Activated T-cell treated with anti-CD3 and anti-CD28 coated beads, Interleukin-2, amount 50 U/mL, for 24 hours (primary cell): Measurements from ENCODE around the gene PIP5K1C.
A peak's percentile ranks its signal among the peaks of the same experiment; 100 is the strongest.

Source experiments
- DNase-seq: peaks from one replicate; pipeline ENCODE4 v3.0.0-alpha.2; 2020
- H3K27ac Mint-ChIP-seq: 2 replicates; pipeline ENCODE4 v1.8.0; 2020; ENCODE audit warnings: mild to moderate bottlenecking, mixed read lengths
- H3K27me3 Mint-ChIP-seq: 2 replicates; pipeline ENCODE4 v1.8.0; 2020; ENCODE audit warnings: mixed read lengths
- H3K36me3 Mint-ChIP-seq: 2 replicates; pipeline ENCODE4 v1.8.0; 2020; ENCODE audit warnings: low read depth, mixed read lengths
- H3K4me1 Mint-ChIP-seq: 2 replicates; pipeline ENCODE4 v1.8.0; 2020; ENCODE audit warnings: low read depth, mixed read lengths
- H3K4me3 Mint-ChIP-seq: 2 replicates; pipeline ENCODE4 v1.8.0; 2020; ENCODE audit warnings: mild to moderate bottlenecking, moderate library complexity, mixed read lengths
- H3K9me3 Mint-ChIP-seq: 2 replicates; pipeline ENCODE4 v1.8.0; 2020; ENCODE audit warnings: mixed read lengths

PIP5K1C gene

DNA sequence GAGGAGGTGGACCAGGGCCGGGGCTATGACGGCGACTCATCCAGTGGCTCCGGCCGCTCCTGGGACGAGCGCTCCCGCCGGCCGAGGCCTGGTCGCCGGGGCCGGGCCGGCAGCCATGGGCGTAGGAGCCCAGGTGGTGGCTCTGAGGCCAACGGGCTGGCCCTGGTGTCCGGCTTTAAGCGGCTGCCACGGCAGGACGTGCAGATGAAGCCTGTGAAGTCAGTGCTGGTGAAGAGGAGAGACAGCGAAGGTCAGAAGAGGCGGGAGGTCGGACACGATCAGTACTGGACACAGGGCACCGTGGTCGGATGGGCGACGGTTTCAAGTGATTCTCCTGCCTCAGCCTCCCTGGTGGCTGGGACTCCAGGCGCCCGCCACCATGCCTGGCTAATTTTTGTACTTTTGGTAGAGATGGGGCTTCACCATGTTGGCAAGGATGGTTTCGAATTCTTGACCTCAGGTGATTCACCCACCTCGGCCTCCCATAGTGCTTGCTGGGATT lies 30.2 kb upstream of the PIP5K1C start:
- Mint-ChIP-seq H3K4me3 (no peak overlapping the region), H3K9me3 (no peaks in the 10 kb centered on the region), H3K4me1 (no peaks in the 10 kb centered on the region), H3K27ac (no peak overlapping the region), H3K27me3 (no peaks in the 10 kb centered on the region), H3K36me3 (no peaks in the 10 kb centered on the region)
- DNase-seq: no peak

DNA sequence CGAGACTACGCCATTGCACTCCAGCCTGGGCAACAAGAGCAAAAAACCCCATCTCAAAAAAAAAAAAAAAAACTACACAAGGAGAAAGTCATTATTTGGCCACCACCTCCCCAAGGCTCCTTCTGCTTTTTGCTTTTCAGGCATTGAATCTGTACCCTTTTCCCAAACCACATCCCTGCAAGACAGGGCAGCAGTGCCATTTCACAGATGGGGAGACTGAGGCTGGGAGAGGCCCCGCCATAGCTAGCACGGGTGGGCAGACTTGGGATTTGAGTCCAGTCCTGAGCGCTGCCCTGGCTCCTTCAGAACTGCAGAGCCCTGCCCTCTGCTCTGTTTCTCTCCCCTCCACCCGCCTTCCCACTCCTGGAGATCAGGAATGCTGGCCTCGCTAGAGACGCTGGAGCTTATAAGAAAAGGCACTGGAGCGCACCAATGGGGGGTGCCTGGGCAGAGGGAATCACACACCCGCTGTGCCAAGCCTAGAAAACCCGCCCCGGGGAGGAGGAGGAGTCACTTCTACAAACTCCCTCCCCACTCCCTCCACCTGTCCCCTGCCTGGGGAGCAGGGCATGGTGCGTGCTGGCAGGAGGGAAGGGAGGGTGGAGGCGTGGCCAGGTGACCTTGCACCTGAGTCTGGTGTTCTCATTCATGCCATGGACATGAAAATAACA lies 25.5 kb upstream of the PIP5K1C start:
- no peaks in the 10 kb centered on the region for H3K9me3 Mint-ChIP-seq
- H3K36me3 Mint-ChIP-seq: no peaks in the 10 kb centered on the region
- no peak overlapping the region for H3K4me3 Mint-ChIP-seq
- no peak overlapping the region for H3K27ac Mint-ChIP-seq
- H3K4me1 Mint-ChIP-seq: peaks cover 10% of the 10 kb centered on the region
- H3K27me3 Mint-ChIP-seq: peaks cover 6% of the 10 kb centered on the region
- DNase-seq: no peak

DNA sequence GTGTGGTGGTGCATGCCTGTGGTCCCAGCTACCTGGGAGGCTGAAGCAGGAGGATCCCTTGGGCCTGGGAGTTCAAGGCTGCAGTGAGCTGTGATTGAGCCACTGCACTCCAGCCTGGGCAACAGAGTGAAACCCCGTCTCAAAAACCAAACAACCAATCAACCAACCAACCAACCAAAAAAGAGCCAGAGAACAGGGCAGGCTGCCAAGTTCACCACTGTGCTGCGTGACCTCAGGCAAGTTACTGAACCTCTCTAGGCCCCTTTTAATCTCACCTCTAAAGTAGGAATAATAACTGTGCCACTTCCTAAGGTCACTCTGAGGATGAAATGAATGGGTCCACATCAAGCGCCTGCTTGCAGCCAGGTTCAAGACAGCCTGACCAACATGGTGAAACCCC lies 24.9 kb upstream of the PIP5K1C start:
- Mint-ChIP-seq H3K4me3 (no peak overlapping the region), H3K4me1 (peaks cover 10% of the 10 kb centered on the region), H3K36me3 (no peaks in the 10 kb centered on the region), H3K9me3 (no peaks in the 10 kb centered on the region), H3K27me3 (peaks cover 6% of the 10 kb centered on the region), H3K27ac (no peak overlapping the region)
- no peak for DNase-seq

DNA sequence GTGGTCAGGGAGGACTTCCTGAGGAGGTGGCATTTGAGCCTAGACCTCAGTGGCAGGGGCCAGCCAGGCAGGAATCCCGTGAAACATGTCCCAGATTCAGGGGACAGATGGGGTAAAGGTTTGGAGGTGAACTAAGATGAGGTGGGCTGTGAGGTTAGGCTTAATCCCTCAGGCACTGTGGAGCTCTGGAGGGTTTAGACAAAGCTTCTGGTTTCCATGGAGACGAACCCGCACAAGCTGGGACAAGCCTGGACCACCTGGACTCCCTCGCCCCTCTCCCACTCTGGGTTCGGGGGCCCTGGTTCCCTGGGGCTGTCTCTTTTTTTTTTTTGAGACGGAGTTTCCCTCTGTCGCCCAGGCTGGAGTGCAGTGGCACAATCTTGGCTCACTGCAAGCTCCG lies 23.6 kb upstream of the PIP5K1C start:
- Mint-ChIP-seq H3K27me3 (peaks cover 10% of the 10 kb centered on the region), H3K27ac (no peak overlapping the region), H3K4me1 (peaks cover 12% of the 10 kb centered on the region), H3K9me3 (no peaks in the 10 kb centered on the region), H3K36me3 (no peaks in the 10 kb centered on the region), H3K4me3 (no peak overlapping the region)
- no peak for DNase-seq

DNA sequence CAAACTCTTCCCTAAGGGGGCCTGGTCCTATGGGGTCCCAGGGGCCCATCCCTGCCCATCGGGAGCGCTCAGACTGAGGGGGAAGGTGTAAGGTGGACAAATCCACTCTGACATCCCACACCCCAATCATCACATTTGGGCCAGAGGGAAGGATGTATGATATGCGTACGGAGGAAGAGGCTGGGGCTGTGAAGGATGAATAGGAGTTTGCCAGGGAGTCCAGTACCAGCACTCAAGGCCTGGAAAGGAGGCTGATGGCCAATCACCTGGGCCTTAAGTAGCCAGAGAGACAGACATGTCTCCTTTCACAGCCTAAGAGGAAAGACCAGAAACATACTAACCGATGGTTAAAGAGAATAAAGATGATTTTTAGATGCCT lies 22.8 kb upstream of the PIP5K1C start:
- DNase-seq: no peak
- H3K4me1 Mint-ChIP-seq: peaks cover 12% of the 10 kb centered on the region
- peaks cover 10% of the 10 kb centered on the region for H3K27me3 Mint-ChIP-seq
- no peak overlapping the region for H3K27ac Mint-ChIP-seq
- H3K36me3 Mint-ChIP-seq: no peaks in the 10 kb centered on the region
- H3K4me3 Mint-ChIP-seq: no peak overlapping the region
- no peaks in the 10 kb centered on the region for H3K9me3 Mint-ChIP-seq

DNA sequence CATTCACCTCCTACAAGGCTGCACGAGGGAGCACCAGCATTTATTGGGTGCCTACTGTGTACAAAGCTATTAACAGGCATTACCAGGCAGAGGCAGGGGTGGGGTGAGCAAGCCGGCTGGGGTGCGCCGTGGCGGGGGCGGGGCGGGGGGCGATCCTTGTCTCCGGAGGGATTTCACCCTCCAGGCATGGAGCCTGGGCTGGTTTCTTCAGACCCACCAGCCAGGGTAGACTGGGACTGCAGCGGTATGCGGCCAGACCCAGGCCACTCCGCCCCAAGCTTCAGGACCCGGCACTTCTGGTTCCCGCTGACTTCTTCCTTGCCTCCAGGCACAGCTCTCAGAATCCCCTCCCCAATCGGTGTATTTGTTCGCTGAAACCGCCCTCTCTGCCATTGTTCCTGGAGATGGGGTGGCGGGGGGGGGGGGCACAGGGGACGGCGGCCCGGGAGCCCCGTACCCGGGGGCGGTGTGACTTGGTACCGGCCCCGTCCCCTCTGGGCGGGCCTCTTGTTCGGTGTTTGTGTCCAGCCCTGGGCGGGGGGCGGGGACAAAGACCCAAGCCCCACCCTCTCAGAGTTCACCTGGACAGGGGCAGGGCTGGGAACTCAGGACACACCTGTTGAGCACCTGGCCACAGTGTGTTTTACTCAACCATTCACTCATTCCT lies 22.3 kb upstream of the PIP5K1C start:
- peaks cover 12% of the 10 kb centered on the region for H3K4me1 Mint-ChIP-seq
- H3K36me3 Mint-ChIP-seq: no peaks in the 10 kb centered on the region
- no peaks in the 10 kb centered on the region for H3K9me3 Mint-ChIP-seq
- peak overlapping the region; percentile 55 for H3K4me3 Mint-ChIP-seq
- no peak overlapping the region for H3K27ac Mint-ChIP-seq
- peaks cover 10% of the 10 kb centered on the region for H3K27me3 Mint-ChIP-seq
- no peak for DNase-seq

DNA sequence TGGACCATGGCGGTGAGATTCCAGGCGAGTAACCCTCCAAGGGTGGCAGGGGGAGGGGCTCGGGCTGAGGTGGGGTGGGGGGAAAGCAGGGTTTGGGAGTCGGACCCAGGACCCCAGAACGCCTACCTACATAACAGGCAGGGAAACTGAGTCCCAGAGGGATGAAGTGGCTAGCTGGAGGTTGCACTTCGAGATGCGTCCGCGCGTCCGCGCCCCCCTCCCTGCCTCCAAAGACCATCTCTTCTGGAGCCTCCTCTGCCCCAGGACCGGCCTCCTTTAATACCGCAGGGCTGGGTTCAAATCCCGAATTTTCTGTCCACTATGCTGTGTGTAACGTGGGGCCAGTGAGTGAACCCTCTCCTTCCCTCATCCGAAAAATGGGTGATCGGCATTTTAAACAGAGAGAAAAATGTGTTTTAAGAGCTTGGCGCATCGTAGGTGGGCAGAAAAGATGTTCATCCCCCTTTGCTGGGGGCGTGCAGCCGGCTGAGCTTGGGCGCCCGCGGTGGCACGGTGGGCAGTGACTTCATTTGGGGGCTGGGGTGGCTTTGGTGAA lies 21.7 kb upstream of the PIP5K1C start:
- Mint-ChIP-seq H3K27me3 (peaks cover 10% of the 10 kb centered on the region), H3K36me3 (no peaks in the 10 kb centered on the region), H3K4me1 (peaks cover 12% of the 10 kb centered on the region), H3K27ac (no peak overlapping the region), H3K4me3 (peak overlapping the region; percentile 55), H3K9me3 (no peaks in the 10 kb centered on the region)
- DNase-seq: no peak

DNA sequence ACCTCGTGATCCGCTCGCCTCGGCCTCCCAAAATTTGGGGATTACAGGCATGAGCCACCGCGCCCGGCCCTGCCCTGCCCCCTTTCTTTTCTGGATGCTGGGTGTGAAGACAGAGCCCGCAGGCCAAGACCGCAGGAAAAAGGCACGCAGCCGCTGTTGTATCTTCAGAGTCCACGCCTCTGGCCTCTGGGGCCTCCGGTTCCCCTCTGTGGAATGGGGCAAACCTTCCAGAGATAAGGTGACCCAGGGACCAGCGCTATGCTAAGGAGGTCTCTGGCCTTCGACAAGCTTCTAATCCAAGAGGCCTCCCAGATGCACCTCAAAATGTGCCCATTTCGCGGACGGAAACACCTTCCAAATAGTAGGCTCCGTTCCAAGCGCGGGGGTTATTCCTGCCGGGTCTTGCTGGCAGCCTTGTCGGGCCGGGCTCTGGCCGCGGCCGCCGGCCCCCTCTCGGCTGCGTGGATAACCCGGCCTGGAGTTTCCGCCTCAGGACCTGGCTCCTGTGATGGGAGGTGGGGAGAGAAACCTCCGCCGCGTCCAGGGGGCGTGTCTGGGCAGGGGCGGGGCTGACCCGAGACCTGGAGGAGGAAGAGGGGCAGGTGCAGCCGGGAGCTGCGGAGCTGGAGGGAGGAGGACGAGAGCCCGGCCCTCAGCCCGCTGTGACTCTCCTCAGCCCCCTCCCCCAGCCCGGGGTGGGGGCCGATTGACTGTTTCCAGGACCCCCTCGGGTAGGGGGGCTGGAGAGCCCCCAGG lies 21.0 kb upstream of the PIP5K1C start:
- Mint-ChIP-seq H3K9me3 (no peaks in the 10 kb centered on the region), H3K4me3 (peak overlapping the region; percentile 55), H3K27me3 (peaks cover 10% of the 10 kb centered on the region), H3K27ac (no peak overlapping the region), H3K36me3 (no peaks in the 10 kb centered on the region), H3K4me1 (peaks cover 12% of the 10 kb centered on the region)
- peak; percentile 95 for DNase-seq

DNA sequence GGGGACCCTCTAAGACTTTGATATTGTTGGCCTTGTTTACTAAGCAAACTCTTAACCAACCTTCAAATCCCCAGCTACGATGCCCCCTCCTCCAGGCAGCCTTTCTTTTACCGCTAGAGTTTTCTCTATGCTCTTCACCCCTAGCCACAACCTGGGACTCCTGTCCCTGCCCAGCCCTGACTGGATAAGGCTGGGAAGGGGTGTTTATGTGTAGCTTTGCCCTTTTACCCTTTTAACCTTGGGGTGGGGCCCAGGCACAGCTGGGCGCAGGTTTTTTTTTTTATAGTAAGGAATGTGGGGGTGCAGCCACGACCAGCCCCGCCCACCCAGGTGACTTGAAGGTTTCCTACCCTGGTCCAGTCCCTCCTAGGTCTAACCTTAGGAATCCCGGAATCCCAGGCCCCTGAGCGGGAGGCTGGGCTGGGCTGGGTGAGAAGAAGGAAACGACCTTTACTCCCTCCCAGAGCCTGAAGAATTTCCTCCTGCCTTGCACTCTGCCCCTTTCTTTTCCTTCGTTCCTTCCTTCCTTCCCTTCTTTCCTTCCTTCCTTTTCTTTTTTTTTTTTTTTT lies 20.2 kb upstream of the PIP5K1C start:
- no peaks in the 10 kb centered on the region for H3K36me3 Mint-ChIP-seq
- H3K4me3 Mint-ChIP-seq: no peak overlapping the region

DNA sequence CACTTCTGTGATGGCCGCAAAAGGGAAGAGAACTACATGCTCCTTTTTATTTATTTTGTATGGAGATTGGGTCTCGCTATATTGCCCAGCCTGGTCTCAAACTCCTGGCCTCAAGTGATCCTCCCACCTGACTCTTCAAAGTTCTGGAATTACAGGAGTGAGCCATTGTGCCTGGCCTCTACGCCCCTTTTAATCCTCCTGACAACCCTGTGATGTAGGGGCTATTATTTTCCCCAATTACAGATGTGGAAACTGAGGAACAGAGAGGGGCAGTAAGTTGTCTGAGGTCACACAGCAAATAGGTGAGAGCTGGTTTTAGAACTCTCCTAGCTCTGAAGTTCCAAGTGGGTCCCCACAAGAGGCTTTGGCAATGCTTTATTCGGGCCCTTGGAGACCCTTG lies 19.6 kb upstream of the PIP5K1C start:
- no peaks in the 10 kb centered on the region for H3K9me3 Mint-ChIP-seq
- peaks cover 10% of the 10 kb centered on the region for H3K27me3 Mint-ChIP-seq
- no peaks in the 10 kb centered on the region for H3K36me3 Mint-ChIP-seq
- peaks cover 12% of the 10 kb centered on the region for H3K4me1 Mint-ChIP-seq
- H3K4me3 Mint-ChIP-seq: no peak overlapping the region
- H3K27ac Mint-ChIP-seq: no peak overlapping the region
- no peak for DNase-seq

More for the DNA sequence above, 20.2 kb upstream of the PIP5K1C start:
- no peak for DNase-seq
- H3K4me1 Mint-ChIP-seq: peaks cover 12% of the 10 kb centered on the region
- H3K9me3 Mint-ChIP-seq: no peaks in the 10 kb centered on the region
- H3K27me3 Mint-ChIP-seq: peaks cover 10% of the 10 kb centered on the region
- H3K27ac Mint-ChIP-seq: no peak overlapping the region

DNA sequence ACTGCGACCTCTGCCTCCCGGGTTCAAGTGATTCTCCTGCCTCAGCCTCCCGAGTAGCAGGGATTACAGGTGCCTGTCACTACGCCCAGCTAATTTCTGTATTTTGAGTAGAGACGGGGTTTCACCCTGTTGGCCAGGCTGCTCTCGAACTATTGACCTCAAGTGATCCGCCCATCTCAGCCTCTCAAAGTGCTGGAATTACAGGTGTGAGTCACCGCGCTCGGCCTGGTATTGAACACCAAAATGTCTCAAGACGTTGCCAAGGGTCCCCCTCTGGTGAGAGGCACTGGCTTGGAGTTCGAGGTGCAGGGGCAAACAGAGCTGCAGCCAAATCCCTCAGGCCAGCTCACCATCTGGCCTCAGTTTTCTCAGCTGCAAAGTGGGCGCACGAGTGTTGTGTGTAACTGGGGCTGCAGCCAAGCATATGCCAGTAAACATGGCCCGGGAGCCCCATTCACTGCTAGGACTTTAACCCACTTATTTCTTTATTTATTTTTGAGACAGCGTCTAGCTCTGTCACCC lies 15.9 kb upstream of the PIP5K1C start:
- DNase-seq: no peak
- Mint-ChIP-seq H3K4me1 (peaks cover 6% of the 10 kb centered on the region), H3K9me3 (no peaks in the 10 kb centered on the region), H3K36me3 (no peaks in the 10 kb centered on the region), H3K27ac (no peak overlapping the region), H3K27me3 (peaks cover 4% of the 10 kb centered on the region), H3K4me3 (no peak overlapping the region)

DNA sequence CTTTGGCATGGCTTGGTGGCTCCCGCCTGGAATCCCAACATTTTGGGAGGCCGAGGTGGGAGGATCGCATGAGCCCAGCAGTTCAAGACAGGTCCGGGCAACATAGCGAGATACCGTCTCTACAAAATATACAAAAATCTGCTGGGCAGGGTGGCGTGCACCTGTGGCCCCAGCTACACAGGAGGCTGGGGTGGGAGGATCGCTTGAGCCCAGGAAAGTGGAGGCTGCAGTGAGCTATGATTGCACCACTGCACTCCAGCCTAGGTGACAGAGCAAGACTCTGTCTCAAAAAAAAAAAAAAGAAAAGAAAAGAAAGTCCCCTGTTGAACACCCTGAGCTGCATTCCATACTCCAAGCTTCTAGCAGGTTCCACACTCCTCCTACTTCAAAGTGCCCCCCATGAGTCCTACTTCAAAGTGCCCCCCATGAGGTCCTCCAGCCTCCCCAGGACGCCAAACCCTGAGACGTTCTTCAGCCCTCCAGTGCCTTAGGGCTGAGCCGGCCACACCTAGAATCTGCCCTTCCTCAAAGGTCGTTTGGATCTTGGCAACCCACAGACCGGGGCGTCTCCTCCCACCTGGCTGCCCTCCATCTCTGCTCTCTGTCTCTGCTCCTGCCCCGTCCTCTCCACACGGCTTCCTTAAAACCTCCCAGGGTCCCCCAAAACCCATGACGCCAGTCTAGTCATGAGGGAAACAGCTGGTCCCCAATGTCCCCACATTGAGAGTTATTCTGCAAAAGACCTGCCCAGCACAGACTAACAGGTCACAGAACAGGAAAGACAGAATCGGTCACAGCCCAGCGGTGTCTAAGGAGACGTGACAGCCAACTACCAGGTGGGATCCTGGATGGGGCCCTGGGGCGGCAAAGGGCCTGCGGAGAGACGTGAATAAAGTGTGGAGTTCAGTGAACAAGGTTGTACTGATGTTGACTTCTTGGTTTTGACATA lies 12.7 kb upstream of the PIP5K1C start:
- DNase-seq: no peak
- H3K36me3 Mint-ChIP-seq: no peaks in the 10 kb centered on the region

DNA sequence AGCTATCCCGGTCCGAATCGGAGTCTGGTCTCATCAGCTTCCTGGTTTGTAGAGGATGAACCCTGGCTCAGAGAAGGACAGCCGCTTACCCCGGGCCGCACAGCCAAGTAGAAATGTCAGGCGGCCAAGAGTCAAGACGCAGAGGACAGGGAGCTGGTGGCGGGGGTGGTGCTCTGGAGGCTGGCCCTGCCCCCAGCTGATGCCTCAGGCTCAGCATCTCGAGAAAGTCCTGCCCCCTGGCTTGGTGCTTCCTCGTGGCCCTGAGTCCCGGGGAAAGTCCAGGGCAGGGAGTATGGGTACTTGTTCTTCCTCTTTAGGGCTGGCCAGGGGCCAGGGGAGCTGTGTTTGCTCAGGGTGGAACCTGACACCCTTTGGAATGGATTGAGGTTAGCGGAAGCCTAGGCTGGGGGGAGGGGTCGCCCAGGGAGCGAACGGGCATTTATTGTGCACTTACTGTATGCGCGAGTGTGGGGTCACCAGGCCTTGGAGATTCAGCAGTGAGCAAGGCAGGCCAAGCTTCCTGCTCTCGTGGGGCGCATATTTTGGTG lies 10.1 kb upstream of the PIP5K1C start:
- no peak overlapping the region for H3K4me3 Mint-ChIP-seq
- H3K4me1 Mint-ChIP-seq: peaks cover 3% of the 10 kb centered on the region
- no peaks in the 10 kb centered on the region for H3K36me3 Mint-ChIP-seq
- H3K27ac Mint-ChIP-seq: no peak overlapping the region
- H3K27me3 Mint-ChIP-seq: peaks cover 5% of the 10 kb centered on the region
- no peaks in the 10 kb centered on the region for H3K9me3 Mint-ChIP-seq
- DNase-seq: no peak

More for the DNA sequence above, 12.7 kb upstream of the PIP5K1C start:
- Mint-ChIP-seq H3K9me3 (no peaks in the 10 kb centered on the region), H3K27me3 (peaks cover 2% of the 10 kb centered on the region), H3K27ac (no peak overlapping the region), H3K4me1 (peaks cover 2% of the 10 kb centered on the region), H3K4me3 (no peak overlapping the region)
